Amygdala (tissue), 56 donors: ENCODE data around the gene APBB1IP.
"Not testable (repeated sequence)": the region's sequence is repeated elsewhere in the genome, so short reads cannot be mapped to it uniquely, and the experiment has no call there.

ENCODE experiments used
- DNase-seq, 56 donors: peaks; one replicate each; lab custom pipeline; 2025; lab: John Stamatoyannopoulos, UW

APBB1IP gene

GRCh38 chr10:26543567-26544306 lies 105.6 kb downstream of the APBB1IP start:
- no peak for DNase-seq

DNA sequence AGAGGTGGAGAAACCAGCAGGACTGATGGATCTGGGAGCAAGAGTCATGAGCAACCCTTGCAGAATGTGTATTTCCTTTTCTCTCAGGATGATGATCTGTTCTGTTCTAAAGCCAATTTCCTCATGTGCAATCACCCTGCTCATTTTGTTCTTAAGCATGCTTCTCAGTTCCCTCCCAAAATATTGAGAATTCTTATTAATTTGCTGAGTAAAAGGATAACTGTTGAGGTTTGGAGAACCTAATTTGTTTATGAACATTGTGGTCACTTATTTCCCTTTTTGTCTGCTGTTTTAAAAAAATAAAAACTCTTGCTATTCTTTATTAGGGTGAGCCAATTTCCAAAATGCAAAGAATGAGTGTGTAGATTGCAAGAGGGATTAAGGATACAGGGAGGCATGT lies 106.8 kb downstream of the APBB1IP start:
- no peak for DNase-seq

- DNase-seq: no peak
Observed at GRCh38 chr10:26550774-26551526, 112.8 kb downstream of the APBB1IP start.

DNA sequence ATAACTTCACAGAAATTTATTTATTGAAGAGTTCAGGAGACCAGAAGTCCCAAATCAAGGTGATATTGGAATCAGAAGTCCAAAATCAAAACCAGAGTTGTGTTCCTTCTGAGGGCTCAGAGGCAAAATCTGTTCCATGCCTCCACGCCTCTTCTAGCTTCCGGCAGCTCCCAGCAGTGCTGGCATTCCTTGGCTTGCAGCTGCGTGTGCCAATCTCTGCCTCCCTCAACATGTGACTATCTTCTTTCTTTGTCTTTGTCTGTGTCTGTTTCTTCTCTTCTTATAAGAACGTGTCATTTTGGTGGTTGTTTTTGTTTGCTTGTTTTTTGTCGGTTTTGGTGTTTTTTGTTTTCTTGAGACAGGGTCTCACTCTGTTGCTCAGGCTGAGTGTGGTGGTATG lies 116.1 kb downstream of the APBB1IP start:
- no peak for DNase-seq

GRCh38 chr10:26555719-26556368 lies 117.7 kb downstream of the APBB1IP start:
- DNase-seq: peak in 9 of 56 donors; percentile 5 to 26 (median 14)

DNA sequence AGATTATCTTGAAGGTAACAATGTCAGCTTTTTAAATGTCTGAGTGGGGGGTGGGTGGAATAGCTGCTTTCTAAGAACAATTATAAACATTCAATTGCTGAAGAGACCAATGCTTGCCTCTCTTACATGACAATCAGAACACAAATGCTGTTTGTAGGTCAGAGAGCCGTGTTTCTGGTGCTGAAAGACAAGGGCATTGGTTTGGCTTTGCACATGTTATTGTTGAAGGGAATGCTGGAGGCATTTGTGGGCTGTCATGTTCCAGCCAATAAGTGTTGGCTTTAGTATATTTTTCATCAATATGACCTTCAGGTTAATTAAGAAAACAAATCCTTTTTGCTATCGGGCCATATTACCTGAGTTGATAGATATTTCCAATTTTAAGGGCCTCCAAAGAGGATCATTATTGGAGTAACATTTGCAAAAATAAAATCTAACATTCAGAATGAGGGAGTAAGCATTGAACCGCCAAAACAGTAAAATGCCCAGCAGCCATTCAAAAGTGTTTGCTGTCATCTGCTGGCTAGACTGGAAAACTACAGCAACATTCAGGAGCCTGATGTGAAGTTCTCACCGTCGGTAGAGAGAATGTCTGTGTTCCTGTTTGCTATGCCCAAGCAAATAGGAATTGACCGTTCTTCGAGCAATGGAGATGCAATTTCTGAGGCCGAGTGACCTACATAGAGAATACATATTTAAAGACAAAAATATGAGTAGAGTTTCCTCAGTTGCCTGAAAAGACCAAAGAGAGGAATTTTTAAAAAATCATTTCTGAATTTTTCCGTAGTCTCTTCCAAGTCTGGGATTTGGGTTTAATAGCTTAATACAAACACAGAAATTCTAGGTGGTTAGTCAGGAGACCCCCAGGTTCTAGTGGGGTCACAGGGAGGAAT lies 118.9 kb downstream of the APBB1IP start:
- peak in 15 of 56 donors; percentile 3 to 52 (median 18) for DNase-seq

DNA sequence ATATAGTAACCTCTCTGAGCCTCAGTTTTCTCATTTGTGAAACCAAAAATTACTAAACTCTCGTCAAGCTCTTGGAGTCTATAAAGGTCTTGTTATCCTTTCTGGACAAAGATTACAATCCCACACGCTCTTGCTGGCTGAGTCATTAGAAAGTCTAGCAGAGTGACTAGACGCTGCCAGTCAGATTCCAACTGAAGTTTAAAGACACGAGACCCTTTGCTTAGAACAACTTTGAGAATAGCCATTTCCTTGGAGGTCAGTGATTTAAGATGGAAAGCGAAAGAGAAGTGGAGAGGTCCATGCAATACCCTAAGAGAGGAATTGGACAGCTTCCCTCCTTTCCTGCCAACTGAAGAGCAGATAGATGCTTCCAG lies 119.5 kb downstream of the APBB1IP start:
- DNase-seq: no peak

DNA sequence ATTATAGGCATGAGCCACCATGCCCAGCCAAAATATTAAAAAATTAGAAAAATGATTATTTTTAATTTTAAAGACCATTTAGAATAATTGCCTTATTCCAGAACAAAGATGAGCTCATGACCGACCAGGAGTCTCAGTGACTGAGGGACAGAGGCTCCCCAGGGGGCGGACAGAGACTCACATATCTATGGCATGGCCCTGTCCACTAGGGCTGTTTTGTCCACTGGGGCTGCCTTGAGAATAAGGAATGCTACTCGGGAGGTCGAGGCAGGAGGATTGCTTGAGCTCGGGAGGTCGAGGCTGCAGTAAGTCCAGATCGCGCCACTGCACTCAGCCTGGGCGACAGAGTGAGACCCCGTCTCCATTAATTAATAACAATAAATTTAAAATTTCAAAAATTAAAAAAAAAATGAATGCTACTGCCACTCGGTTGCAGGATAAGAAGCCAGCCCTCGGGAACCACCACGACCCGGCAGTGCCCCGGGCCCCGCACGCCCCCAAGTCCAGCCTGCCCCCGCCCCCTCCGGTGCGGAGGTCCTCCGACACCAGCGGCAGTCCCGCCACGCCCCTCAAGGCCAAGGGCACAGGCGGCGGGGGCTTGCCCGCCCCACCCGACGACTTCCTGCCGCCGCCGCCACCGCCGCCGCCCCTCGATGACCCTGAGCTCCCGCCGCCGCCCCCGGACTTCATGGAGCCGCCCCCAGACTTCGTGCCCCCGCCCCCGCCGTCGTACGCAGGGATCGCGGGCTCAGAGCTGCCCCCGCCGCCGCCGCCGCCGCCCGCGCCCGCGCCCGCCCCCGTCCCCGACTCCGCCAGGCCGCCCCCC lies 128.6 kb downstream of the APBB1IP start:
- DNase-seq: no peak

DNA sequence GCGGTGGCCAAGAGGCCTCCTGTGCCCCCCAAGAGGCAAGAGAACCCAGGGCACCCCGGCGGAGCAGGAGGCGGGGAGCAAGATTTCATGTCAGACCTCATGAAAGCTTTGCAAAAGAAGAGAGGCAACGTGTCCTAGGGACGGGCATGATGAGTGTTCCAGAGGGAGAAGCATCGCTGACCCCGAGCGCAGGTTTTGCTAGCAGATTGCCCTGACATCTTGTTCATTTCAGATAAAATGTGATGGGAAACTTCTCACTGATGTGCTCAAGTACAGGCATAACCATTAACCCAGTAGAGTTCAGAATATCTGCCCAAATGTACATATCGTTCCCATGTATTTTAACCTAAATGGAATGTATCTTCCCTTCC lies 129.2 kb downstream of the APBB1IP start:
- DNase-seq: no peak

- DNase-seq: no peak
Observed at GRCh38 chr10:26571655-26572054, 133.5 kb downstream of the APBB1IP start.

DNA sequence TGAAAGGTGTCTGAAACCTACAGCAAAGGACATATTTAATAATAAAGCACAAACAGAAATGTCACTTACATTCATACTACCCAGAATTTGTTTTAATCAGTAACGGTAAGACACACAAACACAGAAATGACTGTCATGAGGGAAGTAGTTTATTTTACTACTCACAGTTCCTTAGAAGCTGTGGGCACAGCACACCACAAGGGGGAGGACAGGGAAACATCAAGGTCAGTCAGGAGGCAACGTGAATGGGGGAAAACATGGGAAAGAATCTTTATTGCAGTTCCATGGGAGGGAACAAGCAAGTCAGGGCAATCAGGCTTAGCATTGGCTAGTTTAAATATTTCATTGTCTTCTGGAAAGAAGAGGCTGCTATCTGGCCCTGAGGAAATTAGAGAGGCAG lies 135.5 kb downstream of the APBB1IP start:
- no peak for DNase-seq

- no peak for DNase-seq
Observed at GRCh38 chr10:26574783-26575182, 136.6 kb downstream of the APBB1IP start.

DNA sequence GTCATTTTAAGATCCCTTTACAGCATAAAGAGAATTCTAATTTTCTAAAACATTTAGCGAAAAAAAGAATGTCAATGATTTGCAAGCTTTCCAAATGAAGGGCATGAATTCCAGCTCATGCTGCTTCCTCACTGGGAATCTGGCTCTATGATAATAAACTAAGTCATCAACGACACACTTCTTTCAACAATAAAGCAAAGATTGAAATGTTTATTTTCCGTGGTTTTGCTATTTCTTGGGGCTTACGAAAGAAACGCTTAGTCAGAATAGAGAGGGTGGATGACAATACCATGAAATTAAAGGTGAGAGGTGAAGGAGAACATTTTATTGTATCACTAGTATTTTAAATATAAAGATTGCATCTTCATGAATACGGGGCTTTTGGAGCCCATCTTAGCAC lies 140.2 kb downstream of the APBB1IP start:
- not testable (repeated sequence) for DNase-seq

DNA sequence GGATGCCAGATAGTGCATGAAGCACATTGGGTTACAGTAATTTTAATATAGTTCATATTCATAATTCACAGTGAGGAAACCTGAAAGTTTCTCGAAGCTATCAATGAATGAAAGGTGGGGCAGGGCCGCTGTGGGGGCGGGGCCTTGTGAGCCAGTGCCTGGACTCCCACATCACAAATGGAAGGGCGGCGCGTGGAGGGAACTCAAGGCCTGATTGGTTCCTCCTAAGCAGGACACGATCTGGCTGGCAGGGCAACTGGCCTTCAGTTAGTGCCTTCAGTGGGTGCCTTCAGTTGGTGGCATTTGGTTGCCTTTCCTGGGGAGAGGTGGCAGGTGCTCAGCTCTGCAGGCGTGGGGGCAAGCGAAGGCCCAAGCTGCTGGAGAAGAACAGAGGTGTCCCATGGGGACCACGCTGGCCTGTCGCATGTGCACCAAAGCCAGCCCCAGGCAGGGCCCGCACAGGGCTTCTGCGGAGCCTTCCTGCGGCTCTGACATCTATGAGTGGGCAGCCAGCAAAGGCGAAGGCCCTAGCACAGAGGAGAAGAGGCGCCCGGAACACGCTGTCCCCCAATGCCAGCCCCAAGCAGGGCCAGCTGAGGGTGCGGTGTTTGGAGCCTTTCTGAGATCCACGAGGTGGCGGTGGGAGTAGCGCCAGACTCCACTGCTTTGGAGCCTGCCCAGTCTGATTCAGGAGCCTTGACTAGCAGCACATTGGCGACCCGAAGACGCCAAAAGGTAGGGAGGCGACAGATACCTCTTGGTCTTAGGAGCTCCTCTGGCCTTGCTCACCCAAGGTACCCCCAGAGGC lies 141.3 kb downstream of the APBB1IP start:
- no peak for DNase-seq

DNA sequence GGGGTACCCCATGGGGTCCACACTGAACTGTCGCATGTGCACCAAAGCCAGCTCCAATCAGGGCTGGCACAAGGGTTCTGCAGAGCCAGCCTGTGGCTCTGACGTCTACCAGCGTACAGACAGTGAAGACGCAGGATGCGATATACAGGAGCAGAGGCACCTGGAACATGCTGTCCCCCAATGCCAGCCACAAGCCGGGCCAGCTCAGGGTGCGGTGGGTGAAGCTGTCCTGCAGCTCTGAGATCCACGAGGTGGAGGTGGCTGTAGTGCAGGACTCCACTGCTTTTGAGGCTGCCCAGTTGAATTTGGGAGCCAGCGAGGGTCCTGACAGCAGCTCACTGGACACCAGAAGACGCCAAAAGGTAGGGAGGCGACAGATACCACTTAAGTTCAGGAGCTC lies 148.1 kb downstream of the APBB1IP start:
- no peak for DNase-seq

- DNase-seq: no peak
Observed at GRCh38 chr10:26588611-26589010, 150.5 kb downstream of the APBB1IP start.

DNA sequence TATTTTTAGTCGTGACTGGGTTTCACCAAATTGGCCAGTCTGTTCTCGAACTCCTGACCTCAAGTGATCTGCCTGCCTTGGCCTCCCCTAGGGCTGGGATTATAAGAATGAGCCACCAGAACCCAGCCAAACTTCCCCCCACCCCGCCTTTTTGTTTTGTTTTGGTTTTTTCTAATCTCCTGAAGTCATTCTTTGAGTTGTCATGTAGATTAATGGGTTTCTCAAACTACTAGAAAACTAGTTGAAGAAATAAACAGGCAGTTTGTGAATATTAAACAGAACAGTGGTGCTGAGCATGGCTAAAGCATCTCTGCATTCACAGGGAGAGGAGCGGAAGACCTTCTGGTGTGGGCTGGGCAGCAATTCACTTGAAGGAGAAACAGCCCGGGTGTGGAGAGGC lies 151.7 kb downstream of the APBB1IP start:
- DNase-seq: not testable (repeated sequence)

- DNase-seq: no peak
Observed at GRCh38 chr10:26593896-26594295, 155.8 kb downstream of the APBB1IP start.

DNA sequence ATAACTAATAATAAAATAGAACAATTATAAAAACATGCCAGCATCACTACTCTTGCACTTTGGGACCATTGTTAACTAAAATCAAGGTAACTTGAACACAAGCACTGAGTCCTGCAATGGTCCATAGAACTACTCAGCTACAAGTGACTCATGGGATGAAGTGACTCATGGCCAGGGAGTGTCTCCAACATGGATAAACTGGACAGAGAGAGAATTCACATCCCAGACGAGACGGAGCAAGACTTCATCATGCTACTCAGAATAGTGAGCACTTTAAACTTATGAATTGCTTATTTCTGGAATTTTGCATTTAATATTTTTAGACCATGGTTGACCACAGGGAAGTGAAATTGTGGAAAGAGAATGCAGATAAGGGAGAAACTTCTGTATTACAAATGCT lies 165.1 kb downstream of the APBB1IP start:
- DNase-seq: not testable (repeated sequence)
